Measurements from ENCODE around the gene SMR3A. TPM values are rescaled to one million over a fixed set of nuclear protein-coding genes. Genes with fewer than 3 reads are reported as not detected.

The SMR3A gene
- total RNA-seq = not detected in 2 replicates

GRCh38 chr4:70360460-70360859 is at the start of gene SMR3A:
SMR3A (plus strand) TSS chr4:70360760; CDS start chr4:70362116, 1,356 bp downstream.
- no peak for DNase-seq (ENCODE audit: low read depth)
- Histone ChIP-seq H3K27me3 (ENCODE audit: control insufficient read depth, insufficient read depth, low read length) (no peaks in the 10 kb centered on the region), H3K4me3 (ENCODE audit: low read depth, low read length) (no peak within 1 kb of the TSS), H3K36me3 (ENCODE audit: control insufficient read depth, insufficient read depth, low read length) (no peaks in the 10 kb centered on the region)
- no peak for TF ChIP-seq CTCF (IDR thresholded peaks at IDR 0.05; ENCODE audit: insufficient read depth, low read length, poor library complexity, severe bottlenecking)

- TF ChIP-seq CTCF (IDR thresholded peaks at IDR 0.05; ENCODE audit: insufficient read depth, low read length, poor library complexity, severe bottlenecking) = no peak
- no peak for DNase-seq (ENCODE audit: low read depth)
- no peaks in the 10 kb centered on the region for H3K27me3 ChIP-seq (ENCODE audit: control insufficient read depth, insufficient read depth, low read length)
- H3K4me3 ChIP-seq (ENCODE audit: low read depth, low read length) = no peak overlapping the region
- H3K36me3 ChIP-seq (ENCODE audit: control insufficient read depth, insufficient read depth, low read length) = no peaks in the 10 kb centered on the region
Observed at GRCh38 chr4:70313736-70314135, 46.8 kb upstream of the SMR3A start.

GRCh38 chr4:70315928-70316327 is 44.6 kb upstream of the SMR3A start:
- no peak for DNase-seq (ENCODE audit: low read depth)
- no peaks in the 10 kb centered on the region for H3K36me3 ChIP-seq (ENCODE audit: control insufficient read depth, insufficient read depth, low read length)

GRCh38 chr4:70326052-70326451 is 34.5 kb upstream of the SMR3A start:
- Histone ChIP-seq H3K4me3 (ENCODE audit: low read depth, low read length) (no peak overlapping the region), H3K36me3 (ENCODE audit: control insufficient read depth, insufficient read depth, low read length) (no peaks in the 10 kb centered on the region), H3K27me3 (ENCODE audit: control insufficient read depth, insufficient read depth, low read length) (no peaks in the 10 kb centered on the region)
- TF ChIP-seq CTCF (IDR thresholded peaks at IDR 0.05; ENCODE audit: insufficient read depth, low read length, poor library complexity, severe bottlenecking) = no peak
- DNase-seq (ENCODE audit: low read depth) = no peak

More at GRCh38 chr4:70315928-70316327, 44.6 kb upstream of the SMR3A start:
- Histone ChIP-seq H3K27me3 (ENCODE audit: control insufficient read depth, insufficient read depth, low read length) (no peaks in the 10 kb centered on the region), H3K4me3 (ENCODE audit: low read depth, low read length) (no peak overlapping the region)
- no peak for TF ChIP-seq CTCF (IDR thresholded peaks at IDR 0.05; ENCODE audit: insufficient read depth, low read length, poor library complexity, severe bottlenecking)

GRCh38 chr4:70334681-70335080 is 25.9 kb upstream of the SMR3A start, which contains the start of gene CABS1:
CABS1 (plus strand) TSS chr4:70334981; CDS start chr4:70335040, 59 bp downstream.
- no peak for TF ChIP-seq CTCF (IDR thresholded peaks at IDR 0.05; ENCODE audit: insufficient read depth, low read length, poor library complexity, severe bottlenecking)
- DNase-seq (ENCODE audit: low read depth) = no peak
- no peaks in the 10 kb centered on the region for H3K27me3 ChIP-seq (ENCODE audit: control insufficient read depth, insufficient read depth, low read length)
- H3K36me3 ChIP-seq (ENCODE audit: control insufficient read depth, insufficient read depth, low read length) = no peaks in the 10 kb centered on the region
- no peak within 1 kb of the TSS for H3K4me3 ChIP-seq (ENCODE audit: low read depth, low read length)

GRCh38 chr4:70336043-70336442 is 24.5 kb upstream of the SMR3A start:
- Histone ChIP-seq H3K4me3 (ENCODE audit: low read depth, low read length) (no peak overlapping the region), H3K36me3 (ENCODE audit: control insufficient read depth, insufficient read depth, low read length) (no peaks in the 10 kb centered on the region), H3K27me3 (ENCODE audit: control insufficient read depth, insufficient read depth, low read length) (no peaks in the 10 kb centered on the region)
- TF ChIP-seq CTCF (IDR thresholded peaks at IDR 0.05; ENCODE audit: insufficient read depth, low read length, poor library complexity, severe bottlenecking) = no peak
- no peak for DNase-seq (ENCODE audit: low read depth)
